Raji (cell line): ENCODE measurements around the gene RASGRP2.

Source experiments
- POLR2A ChIP-seq: IDR thresholded peaks from 2 replicates; pipeline ENCODE4 v1.6.1; 2011; ENCODE audit warnings: low read depth, low read length, control low read depth; ENCODE audit not compliant: insufficient read depth

The RASGRP2 gene

DNA sequence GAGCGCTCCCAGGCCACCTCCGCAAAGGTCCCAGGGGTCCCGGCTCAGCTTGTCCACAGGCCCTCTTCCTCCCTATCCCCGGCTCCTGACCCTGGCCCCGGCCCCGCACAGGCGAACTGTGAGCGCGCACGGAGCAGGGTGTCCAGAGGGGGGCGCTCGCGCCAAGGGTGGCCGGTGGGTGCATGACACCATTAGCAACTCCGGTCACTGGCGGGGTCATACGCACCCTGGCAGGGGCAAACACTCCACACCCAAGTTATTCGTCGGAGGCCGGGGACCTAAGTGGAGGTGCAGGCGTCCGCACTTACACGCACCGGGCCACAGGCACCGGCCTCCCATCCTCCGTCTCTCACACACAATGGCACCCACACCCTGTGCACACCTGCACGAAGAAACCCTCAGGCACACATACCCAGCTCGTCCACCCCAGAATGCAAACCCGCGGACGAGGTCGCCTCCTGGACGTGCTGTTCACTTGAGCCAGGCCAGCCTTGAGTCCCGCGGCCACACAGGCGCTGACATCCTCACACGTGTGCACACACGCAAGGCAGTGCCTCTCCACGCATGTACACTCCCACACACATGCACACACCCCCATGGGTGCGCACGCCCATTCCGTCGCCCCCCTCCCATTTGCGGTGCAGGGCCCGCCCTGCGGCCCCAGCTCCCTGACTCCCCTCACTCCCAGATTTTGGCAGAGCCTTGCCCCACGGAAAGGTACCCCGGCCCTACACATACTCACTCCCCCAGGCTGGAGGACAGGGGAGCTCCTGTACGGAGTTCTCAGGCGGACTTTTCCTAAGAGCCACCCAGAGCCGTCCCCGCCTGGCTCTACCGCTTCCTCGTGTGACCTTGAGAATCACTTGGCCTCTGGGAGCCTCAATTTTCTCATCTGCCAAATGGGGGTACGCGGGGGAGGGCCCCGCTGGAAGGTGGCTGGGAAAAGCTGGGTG lies at the start of gene RASGRP2:
RASGRP2 (minus strand) TSS at position 552 of the 953 bp plus-strand sequence. CDS start 1,276 bp downstream, outside the sequence.
- peak; percentile 71 for TF ChIP-seq POLR2A

DNA sequence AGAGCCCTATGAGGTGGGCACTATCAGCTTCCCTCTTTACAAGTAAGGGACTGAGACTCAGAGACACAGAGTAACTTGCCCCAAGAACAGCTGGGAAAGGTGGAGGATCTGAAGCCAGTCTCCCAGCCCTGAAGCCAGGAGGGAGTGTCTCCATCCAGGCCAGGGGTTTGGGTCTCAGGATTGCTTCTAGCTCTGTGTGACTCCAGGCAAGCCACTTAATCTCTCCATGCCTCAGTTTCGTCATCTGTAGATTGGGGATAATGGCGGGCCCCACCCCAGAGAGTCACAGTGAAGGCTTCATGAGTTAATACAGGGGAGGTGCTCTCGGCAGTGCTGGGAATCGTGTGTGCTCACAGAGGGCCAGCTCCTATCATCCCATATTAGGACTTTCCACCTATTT lies 48.5 kb upstream of the RASGRP2 start:
- TF ChIP-seq POLR2A: no peak

DNA sequence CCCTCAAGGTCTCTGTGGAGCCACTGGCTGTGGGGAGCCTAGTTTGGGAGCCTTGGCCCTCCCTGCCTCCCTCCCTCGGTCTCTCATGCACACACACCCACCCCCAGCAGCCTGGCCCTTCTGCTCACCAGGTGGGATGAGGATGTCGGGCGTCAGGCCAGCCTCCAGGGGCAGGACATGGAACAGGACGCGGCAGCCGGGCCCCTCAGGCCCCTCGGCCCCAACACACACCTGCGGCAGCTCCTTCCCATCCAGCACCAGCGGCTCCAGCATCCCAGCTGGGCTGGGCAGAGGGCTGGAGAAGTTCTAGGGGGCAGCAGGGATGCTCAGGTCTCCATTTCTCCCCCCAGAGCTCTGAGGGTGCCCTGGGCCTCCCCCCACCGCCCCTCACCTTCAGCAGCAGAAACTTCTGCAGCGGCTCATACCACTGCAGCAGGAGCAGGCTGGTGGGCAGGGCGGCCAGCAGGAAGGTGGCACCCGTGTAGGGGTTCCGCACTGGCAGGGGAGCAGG lies 47.9 kb upstream of the RASGRP2 start:
- TF ChIP-seq POLR2A: no peak

DNA sequence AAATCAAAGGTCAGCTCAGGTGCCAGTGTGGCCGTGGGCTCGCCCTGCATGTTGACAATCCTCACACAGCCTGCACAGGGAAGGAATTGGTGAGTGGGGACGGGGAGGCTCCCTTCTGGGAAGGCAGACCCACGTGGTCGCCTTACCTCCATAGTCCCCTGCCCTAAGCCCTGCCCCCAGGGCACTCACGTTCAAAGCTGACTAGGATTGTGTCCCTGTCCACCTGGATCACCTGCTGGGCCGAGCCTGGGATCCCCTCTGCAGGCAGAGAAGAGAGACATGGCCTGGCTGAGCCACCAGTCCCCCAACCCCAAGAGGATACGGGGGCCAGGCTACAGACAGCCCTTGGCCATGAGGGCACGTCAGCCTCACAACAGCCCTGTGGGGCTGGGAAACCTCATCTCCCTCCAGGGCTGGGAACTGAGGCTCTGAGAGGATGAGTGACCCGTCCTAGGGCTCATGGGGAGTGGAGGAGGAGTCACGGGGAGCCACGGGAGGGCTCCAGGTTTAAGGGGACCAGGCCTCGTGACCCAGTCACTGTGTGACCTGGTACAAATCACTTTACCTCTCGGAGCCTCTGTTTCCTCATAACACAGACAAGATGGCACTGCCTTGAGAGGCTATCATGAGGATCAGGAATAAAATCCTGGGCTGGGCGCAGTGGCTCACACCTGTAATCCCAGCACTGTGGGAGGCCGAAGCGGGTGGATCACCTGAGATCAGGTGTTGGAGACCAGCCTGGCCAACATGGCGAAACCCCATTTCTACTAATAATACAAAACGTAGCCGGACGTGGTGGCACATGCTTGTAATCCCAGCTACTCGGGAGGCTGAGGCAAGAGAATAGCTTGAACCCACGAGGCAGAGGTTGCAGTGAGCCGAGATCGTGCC lies 46.5 kb upstream of the RASGRP2 start:
- TF ChIP-seq POLR2A: no peak

DNA sequence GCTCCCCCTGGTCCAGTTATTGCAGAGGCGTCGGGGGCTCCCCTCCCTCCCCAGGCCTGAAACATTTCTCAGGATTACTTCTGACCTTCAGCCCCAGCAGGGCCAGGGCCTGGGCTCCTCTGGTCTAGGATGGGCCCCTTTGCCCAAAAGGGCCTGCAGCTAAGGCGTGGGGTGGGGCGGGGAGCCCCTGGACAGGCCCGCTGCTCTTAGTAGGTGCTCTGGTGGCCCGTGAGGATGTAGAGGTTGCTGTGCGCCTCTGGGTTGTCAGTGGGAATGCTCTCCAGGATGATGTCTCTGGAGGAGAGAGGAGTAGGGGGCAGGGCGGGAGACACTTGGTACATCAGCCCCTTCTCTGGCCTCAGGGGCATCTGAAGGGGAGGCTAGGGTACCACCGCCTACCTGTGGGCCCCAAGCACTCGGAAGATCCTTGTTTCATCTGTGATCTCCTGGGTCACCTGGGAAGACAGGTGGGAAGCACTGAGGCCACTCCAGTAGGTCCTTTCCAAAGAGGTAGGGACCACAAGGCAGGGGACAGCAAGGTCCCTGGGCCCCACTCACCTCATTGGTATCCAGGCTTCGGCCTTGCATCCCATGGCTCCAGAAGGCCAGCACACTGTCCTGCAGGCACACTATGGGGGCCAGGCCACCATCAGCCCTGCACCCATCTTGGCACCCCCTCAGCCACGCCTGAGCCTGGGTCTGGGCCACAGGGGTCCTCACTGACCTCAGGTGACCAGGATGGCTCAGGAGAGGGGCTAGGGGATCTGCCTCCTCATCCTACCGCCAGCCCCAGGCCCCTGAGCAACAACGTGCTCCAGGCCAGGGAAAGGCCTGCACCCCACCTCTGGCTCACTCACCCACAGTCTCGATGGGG lies 45.6 kb upstream of the RASGRP2 start:
- no peak for TF ChIP-seq POLR2A

DNA sequence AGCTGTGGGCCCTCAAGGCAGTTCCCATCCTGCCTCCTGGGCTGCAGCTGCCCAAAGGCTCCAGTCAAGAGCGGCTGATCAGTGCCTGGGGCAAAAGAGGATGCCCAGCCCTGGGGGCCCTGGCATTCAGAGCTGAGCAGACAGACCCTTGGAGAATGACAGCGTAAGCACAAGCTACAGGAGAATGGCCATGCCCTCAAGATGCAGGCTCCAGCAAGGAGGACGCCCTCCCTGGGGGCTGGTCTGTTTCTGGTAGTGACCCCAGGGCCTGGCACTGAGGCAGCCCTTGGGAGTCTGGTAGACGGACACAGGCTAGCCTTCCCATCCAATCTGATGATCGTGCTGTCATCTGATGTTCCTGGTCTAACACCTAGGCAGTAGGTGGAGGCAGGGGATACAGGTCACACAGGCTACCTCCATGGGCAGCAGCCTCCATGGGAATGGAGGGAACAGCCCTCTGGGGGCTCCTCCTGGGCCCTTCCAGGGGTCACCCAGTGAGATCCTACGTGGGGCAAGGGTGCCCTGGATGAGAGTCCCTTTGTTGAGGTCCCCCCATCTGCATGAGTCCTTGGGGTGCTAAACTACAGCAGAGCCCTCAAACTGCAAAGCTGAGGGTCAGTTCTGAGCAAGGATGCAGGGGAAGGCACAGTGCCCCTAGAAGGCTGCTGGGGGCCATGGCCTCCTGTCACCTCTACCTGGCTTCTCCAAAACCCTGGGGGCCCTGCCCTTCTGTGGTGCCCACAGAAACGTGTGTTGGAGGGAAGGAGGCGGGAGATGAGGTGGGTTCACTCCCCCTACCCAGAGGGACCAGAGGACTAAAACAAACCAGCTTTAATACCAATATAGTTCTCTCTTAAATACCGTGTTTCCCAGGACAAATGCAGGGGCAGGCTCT lies 44.6 kb upstream of the RASGRP2 start:
- TF ChIP-seq POLR2A: no peak

DNA sequence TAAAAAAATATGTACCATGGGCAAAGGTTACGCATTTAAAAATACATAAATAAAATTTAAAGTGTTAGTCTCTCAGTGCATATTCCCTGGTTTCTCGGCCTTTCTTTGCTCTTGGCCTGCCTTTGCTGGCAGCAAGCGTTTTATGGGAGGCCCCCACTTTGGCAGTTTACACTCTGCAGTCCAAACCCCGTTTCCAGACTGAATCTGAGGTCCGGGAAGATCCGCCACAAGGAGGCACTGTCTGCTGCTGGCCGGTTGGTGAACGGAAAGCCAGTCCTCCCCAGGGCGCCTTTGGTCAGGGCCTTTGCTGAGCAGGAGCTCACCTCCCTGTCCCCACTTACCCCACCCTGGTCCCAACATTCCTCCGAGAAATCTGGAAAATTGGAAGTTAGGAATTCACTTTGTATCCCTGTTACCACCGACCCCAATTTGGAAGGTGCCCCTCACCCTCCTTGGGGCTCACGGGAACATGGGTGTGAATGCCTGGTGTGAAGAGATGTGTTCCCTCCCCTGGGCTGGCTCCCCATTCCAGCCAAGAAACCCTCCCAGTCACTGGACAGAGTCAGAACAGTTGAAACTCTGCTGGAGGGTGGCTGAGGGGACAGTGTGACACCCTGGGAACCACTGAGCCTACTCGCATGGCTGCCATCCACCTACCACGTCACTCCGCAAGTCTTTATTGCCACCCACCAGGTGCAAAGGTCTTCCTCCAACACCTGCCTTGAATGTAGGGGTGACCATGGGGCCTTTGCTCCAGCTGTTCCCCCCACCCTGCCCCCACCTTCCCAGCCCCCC lies 43.8 kb upstream of the RASGRP2 start:
- no peak for TF ChIP-seq POLR2A

DNA sequence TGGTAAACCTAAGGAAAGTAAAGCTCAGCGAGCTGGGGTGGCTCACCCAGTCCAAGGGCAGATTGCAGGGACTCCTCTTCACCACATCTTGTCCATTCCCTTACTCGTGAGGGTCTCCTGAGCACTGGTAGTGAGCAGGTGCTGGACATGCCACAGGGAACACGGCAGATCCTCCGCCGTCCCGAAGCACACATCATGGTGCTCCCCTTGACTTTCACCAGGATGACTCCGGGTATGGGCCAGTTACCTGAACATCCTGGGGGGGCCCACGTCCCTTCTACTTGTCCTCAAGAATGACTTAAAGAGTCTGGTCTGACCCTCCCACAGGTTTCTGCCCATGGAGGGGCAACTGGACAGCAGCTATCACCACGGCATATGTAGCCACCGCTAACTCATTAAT lies 42.4 kb upstream of the RASGRP2 start:
- TF ChIP-seq POLR2A: no peak

DNA sequence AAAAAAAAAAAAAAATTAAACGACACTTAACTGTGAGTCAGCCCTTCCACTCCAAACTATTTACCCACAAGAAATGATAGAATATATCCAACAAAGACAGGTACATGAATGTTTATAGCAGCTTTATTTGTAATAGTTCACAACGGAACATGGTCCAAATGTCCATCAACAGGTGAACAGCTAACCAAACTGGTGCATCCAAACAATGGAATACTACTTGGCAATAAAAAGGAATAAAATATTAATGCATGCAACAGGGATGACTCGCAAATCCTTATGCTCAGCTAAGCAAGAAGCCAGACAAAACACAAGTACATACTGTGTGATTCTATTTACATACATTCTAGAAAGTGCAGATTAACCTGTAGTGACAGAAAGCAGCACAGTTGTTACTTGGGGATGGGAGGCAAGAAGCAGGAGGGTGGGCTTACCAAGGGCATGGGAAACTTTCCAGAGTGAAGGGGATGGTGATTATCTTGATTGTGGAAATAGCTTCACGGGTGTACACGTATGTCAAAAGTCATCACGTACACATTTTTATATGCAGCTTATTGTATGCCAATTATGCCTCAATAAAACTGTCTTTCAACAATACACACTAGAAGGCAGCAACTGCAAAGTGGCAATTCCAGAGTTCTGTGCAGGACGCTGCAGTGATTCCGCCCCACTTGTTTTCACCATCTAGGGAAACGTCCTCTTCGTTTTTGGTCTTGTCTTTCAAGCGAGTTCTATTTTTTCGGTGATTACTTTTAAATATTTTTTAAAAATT lies 41.1 kb upstream of the RASGRP2 start:
- no peak for TF ChIP-seq POLR2A

DNA sequence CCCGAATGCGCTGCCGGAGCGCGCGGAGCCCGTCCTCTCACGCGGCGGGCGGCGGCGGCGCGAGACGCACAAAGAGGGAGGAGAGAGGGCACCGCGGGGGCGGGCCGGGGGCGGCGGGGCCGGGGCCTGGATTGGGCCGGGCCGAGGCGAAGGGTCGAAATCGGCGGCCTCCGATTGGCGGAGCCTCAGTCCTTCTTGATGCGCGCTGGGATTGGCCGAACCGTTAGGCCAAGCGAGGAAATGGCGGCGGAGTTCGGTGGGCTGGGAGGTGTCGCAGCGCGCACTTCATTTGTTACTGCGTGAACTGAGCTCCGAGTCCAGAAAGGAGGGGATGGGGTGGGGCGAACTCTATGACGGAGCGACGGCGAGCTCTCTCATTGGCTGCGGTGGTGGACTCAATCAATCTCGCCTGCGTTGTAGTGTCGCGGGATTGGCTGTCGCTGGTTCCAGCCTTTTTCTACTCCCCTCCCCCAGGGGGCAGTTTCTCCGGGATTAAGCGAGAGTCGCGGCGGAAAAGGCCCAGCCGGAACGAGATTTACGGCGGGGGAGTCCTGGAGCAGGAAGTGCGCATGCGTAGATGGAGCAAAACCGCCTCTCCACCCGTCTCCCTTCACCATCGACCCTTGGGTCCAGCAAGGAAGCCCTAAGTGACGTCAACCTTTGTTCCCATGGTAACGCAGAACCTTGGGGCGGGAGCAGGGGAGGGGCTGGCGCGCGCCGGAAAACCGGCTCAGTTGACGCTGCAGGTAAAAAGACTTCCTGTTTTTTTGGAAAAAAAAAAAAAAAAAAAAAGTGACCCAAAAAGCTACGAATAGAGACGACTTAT lies 34.7 kb upstream of the RASGRP2 start, which contains the start of gene SF1:
SF1 (minus strand) TSS at position 70 of the 826 bp plus-strand sequence. CDS start 150 bp downstream, outside the sequence.
- peak; percentile 92 for TF ChIP-seq POLR2A

DNA sequence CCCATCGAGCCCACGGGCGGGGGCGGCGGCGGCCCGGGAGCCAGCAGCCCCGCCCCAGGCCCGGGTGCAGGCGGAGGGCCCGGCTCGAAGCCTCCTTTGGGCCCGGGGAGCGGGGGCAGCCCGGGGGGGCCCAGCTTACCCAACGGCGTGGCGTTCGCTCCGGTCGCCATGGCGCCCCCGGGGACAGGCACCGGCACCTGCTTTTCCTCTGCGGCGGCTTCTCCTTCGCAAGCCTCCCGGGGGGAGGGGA lies 34.2 kb upstream of the RASGRP2 start:
- TF ChIP-seq POLR2A: no peak

DNA sequence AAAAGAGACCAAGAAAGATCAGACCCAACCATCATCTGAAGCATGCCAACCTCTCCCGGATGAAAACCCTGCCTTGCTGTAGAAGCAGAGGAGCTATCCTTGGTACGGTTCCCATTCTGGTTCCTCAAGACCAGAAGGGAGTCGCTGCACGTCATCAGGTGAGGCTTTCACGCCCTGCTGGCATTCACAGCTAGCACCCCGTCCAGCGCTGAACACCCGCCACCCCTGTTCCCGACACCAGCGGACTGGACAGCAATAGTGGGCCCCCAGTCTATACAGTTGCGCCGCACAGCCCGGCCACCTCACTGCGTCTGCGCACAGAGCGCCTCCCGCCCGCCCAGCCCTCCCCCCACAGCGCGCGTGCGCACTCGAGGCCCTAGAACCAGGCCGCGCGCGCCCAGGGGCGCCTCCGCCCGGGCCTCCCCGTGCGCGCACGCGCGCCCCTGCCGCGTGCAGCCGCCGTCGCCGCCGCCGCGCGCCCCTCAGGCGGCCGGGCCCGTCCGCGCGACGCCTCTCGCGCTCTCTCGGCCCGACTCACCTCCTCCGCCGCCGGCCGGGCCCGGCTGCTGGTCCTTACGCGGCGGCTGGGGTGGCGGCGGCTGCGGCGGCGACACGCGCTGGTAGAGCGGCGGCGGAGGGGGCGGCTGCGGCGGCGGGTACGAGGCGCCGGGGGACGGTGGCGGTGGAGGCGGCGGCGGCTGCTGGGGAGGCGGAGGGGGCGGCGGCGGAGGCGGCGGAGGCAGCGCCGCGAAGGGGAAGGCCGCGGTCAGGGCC lies 33.7 kb upstream of the RASGRP2 start:
- no peak for TF ChIP-seq POLR2A
